ENCODE data around the gene GNG12.

GNG12 gene

DNA sequence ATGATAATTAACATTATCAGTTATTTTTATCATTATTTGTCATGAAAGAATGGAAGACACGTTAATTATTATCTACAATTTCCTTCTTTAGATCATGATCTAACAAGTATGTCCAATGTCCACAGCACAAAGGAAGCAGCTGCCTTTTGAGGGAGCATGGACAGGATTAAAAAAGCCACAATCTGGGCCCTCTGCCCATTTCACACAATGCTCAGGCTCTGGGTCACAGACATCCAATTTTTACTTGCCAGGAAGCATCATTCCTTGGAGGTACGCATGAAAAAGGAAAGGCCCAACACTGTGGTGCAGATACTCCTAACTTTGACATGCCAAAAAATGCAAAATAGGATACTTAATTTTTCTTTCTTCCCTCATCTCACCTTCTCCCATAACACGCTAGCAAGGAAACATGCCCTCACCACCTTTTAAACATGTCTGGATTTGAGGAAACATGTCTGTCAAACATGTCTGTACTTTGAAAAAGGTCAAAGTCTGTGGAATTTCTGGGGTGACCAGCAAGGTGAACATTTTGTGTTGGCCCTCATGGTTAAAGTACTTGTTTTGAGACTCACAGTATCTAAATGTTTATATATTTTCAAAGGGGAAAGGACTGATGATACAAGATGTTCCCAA is 108.2 kb downstream of the GNG12 start:
- DNase-seq = no peak

DNA sequence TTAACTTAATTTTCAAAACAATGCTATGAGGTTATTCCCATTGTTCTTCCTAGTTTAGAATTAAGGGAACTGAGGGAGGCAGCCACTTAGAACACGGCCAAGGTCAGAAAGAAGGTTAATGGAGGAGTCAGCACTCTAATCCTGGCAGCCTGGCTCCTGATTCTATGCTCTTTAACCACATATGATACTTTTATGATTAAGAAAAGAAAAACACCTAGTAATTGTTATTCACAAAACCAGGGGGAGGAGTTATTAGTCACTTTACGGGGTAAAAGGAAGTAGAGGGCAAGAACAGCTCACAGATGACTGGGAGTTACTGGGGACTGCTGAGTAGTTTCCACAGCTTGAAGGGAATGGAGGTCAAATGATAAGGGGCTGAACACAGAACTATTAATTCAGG is 109.6 kb downstream of the GNG12 start:
- no peak for DNase-seq

GRCh38 chr1:67723126-67723525 is 110.1 kb downstream of the GNG12 start:
- no peak for DNase-seq

GRCh38 chr1:67722292-67722944 is 110.8 kb downstream of the GNG12 start:
- no peak for DNase-seq

DNA sequence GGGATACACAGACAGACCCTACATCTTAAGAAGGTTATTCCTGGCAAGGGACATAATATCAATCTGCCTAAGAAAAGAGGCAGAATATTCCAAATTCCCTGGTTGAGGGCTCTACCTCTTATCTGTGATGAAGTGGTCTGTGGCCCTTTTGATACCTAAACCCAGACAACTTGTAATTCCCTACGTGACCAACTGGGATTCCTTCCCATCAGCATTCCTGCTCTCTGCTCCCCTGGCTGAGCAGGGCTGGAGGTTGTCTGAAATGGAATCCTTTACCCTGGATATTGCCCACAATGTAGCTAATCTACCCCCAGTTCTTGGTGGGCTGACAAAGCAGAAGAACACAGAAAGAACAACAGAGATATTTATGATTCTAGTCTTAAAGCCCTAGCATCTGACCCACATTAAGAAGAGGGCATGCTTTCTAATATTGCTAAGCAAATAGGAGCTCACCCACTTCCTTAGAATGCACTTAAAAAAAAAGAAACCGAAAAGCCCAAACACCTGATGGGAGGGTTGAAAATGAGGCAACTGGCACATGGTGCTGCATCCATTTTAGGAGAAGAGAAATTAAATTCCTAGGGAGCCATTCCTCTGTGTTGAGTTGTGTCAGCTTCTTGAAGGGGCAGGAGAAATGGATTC is 111.5 kb downstream of the GNG12 start:
- no peak for DNase-seq

DNA sequence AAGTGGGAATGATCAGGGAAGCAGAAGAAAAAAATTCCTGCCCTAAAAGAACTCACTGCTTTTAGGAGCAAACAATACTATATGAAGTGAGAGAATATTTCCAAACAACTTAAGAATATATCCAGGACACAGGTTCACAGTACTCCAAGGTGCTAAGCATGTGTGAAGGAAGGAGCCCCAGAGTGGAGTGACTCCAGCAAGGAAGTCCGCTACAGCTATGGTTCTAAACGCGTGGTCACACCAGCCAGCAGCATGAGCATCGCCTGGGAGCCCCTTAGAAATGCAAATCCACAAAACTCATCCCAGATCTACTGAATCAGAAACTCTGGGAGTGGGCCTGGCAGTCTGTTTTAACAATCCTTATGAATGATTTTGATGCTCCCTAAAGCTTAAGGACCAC is 112.2 kb downstream of the GNG12 start:
- DNase-seq = no peak

DNA sequence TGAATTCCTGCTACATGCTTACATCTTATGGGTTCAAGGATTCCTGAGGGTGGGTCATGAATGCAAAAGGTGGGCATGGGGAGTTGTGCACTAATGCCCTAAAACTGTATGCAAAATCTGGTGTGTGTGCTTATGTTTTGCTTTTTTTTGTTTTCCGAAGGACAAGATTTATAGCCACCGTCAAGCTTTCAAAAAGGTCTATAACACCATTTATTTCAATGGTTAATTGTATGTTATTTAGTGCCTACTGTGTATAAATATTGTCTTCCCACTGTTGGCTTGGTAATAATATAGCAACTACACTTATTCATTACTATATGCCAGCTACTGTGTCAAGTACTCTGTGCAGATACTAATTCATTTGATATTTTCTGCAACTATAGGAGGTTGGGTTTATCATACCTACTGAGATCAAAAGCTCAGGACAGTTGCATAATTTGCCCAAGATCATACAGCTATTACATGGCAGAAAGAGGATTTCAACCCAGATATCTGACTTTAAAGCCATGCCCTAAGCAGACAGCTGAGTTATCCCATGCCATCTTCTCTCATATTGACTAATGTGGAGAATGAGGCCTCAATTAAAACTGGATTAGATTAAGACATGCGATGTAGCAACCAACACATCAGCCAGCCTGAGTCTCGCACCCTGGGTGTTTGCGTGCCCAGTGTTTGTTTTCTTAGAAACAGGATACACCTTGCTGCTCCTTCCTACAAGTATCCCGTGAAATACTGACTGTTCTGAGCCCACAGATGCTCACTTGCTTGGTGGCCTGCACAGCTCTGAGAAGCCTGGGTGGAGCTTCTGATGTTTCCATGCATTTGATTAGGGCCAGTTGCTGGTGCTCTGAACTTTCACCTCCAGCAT is 113.7 kb downstream of the GNG12 start:
- DNase-seq = no peak

GRCh38 chr1:67717876-67718275 is 115.4 kb downstream of the GNG12 start:
- no peak for DNase-seq

GRCh38 chr1:67716800-67717199 is 116.5 kb downstream of the GNG12 start:
- no peak for DNase-seq

DNA sequence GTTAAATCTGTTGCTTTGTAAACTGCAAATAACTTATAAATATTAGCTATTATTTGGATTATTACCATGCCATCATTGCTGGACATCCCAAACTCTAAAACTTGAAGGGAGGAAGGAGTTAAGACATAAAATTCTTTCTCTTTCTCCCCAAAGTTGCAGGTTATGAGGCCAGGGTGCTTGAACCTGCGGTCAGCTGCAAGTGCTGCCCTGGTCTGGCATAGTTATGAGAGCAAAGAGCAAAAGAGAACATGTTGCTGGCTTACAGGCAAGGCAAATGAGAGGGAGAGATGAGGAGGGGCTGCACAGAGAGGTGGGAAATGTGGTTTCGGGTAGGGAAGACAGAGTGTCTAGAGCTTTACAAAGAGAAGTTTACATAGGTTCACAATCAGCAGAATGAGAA is 117.4 kb downstream of the GNG12 start:
- no peak for DNase-seq

DNA sequence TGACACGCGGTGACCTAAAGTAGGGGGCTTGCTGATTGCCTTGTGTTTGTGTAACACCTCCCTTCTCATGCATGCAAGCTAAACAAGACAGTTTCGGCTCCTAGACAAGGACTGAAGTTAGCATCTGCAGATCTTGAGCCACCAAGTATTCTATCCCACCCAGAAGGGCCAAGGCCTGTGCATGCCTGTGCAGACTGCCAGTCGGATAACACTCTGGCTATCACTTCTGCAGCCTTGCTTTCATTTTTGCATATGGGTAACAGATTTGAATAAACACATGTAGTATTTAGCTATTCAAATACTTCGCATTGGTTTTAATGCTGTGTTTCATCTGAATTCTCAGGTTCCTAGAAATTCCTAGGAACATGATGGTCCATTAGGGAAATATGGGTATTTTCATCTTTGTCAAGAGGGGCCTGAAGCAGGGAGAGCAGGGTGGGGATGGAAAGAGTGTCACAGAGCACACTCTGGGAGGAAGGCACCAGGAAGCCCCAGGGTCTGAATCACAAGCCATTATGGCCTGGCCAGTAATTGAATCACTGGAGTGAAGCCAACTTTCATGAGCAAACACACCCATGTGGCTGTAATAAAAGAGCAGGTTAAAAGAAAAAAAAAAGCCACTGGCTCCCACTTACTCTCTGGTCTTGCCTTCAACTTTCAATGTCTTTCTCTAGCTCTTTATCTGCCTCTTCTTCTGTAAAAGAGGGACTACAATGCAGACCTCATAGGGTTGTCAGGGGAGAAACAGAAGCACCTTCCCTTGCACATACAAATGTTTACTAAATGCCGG is 120.0 kb downstream of the GNG12 start:
- DNase-seq = no peak

DNA sequence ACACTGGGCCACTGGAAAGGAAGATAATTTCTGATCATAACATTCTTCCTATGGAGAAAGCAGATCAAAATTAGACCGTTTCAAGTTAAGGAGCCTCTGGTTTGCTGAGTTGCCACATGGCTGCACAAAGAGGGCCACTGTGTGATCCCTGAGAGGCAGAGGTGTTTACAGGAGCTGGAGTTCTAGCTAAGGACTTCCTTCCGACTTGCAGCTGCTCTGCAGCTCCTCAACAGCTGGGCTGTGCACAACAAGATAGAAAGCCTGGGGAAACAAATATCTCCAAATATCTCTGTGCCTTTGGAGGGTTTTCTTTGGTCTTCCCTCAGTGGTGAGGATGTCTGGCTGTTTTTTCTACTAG is 121.4 kb downstream of the GNG12 start:
- DNase-seq = no peak

DNA sequence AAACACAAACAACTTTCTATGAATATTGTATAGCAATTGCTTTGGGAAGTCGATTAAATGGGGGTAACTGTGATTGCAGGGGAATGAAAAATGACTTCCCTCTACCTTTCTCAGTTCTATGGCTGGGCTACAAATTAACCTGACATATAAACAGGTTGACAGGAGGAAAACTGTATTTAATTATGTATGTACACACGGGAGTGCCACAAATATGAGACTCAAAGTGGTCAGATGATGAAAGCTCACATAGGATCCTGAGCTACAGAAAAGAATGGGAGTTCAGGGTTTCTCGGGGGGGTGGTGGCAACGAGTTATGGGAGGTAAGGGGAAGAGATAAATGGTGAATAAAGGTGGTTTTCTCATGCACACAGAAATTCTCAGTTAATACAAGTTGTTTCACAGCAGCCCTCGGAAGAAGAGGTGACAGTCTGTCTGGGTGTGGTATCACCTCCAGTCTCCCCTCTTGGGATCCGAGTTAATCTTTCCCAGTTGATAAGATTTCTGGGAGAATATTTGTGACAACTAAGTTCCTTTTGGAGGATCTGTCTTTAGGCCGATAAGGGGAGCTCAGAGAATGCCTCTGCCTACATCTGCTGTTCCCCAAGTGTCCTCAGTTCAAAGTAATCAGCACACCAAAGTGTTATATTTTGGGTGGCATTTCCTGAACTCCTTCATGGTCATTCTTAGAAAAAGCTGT is 122.0 kb downstream of the GNG12 start:
- DNase-seq = no peak

DNA sequence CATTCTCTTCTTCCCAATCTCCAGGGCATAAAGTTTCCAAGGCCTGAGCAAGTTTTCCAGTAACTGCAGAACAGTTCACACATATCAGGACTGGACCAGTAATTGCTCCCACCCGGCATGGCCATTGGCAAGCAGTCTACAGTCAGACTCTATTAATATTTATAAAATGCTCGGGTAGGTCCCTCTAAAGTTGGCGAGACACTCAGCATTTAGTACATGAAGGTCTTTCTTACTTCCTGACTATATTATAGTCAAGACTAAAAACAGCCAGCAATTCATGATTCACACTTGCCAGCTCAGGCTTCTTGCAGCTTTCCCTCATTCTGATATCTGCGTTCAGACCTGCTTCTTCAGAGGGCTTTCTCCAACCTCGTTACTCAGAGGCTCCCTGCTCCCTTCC is 122.8 kb downstream of the GNG12 start:
- DNase-seq = no peak

- no peak for DNase-seq
Measured at GRCh38 chr1:67708606-67709005, 124.7 kb downstream of the GNG12 start.

- no peak for DNase-seq
Measured at GRCh38 chr1:67705735-67706453, 127.4 kb downstream of the GNG12 start.

DNA sequence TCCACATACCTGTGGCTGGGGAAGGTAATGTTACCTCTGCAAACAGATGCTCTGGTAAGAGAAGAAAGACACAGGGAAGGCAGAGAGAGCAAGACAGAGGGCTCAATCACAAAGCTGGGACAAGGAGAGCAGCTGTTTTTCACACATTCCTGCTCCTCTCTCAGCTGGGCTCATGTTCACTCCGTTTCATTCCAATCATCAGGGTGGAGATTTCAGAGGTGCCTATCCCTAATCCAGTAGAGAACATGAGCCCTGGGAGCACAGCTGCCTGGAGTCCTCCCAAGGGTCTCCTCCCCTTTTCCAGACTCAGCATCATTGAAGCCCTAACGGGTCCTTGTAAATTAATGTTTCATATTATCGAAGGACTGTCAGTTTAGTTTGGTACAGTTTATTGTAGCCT is 128.9 kb downstream of the GNG12 start:
- DNase-seq = no peak

- DNase-seq = no peak
Measured at GRCh38 chr1:67701876-67702275, 131.4 kb downstream of the GNG12 start.

- DNase-seq = no peak
Measured at GRCh38 chr1:67700692-67701410, 132.4 kb downstream of the GNG12 start.

GRCh38 chr1:67700220-67700619 is 133.0 kb downstream of the GNG12 start:
- DNase-seq = no peak

DNA sequence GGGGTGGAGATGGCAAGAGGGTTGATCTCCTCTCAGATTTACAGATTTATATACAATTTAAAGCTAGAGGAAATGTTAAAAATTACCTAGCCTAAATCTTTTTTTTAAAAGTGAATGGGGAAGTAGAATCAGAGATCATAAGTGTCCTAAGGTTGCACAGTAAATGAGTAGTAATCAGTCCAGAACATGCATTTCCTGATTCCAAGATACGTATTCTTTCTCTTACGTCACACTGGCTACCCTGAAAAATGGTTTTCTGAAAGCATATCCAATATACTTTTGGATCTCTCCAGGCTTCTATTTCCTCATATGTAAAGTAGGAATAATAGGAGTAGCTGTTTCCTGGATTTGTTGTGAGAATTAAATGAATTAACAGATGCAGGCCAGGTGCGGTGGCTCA is 136.6 kb downstream of the GNG12 start:
- no peak for DNase-seq

Data from effector CD4-positive, alpha-beta T cell (primary cell).